ENCODE results near the gene ATG10.

ATG10 gene

DNA sequence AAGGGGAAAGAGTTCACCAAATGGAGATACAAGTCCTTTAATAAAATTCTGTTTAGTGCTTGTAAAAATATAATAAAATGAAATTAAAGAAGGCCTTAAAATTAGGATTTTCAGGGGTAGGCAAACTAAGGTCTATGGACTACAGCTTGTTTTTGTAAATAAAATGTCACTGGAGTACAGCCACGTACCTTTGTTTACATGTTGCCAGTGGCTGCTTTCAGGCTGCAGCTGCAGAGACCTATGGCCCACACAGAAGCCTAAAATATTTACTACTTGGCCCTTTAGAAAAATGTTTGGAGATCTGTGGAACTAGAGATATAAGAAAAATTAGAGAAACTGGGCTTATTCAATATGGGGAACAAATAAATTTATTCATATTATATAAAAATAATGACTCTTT lies 183.5 kb downstream of the ATG10 start:
- Histone ChIP-seq H3K9me3 (ENCODE audit: severe bottlenecking) (no peaks in the 10 kb centered on the region), H3K36me3 (ENCODE audit: low read depth) (no peaks in the 10 kb centered on the region), H3K4me3 (ENCODE audit: severe bottlenecking) (no peak overlapping the region), H3K4me1 (ENCODE audit: insufficient read depth, poor library complexity, severe bottlenecking) (peaks cover 24% of the 10 kb centered on the region), H3K27me3 (ENCODE audit: insufficient read depth, poor library complexity, severe bottlenecking) (no peaks in the 10 kb centered on the region), H3K27ac (ENCODE audit: poor library complexity, severe bottlenecking) (no peak overlapping the region)
- ATAC-seq (ENCODE audit: low read depth): no peak
- no peak for DNase-seq (ENCODE audit: low spot score)
- TF ChIP-seq, protein P1, sequence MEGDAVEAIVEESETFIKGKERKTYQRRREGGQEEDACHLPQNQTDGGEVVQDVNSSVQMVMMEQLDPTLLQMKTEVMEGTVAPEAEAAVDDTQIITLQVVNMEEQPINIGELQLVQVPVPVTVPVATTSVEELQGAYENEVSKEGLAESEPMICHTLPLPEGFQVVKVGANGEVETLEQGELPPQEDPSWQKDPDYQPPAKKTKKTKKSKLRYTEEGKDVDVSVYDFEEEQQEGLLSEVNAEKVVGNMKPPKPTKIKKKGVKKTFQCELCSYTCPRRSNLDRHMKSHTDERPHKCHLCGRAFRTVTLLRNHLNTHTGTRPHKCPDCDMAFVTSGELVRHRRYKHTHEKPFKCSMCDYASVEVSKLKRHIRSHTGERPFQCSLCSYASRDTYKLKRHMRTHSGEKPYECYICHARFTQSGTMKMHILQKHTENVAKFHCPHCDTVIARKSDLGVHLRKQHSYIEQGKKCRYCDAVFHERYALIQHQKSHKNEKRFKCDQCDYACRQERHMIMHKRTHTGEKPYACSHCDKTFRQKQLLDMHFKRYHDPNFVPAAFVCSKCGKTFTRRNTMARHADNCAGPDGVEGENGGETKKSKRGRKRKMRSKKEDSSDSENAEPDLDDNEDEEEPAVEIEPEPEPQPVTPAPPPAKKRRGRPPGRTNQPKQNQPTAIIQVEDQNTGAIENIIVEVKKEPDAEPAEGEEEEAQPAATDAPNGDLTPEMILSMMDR (IDR thresholded peaks at IDR 0.05; ENCODE audit: poor library complexity, severe bottlenecking): no peak

DNA sequence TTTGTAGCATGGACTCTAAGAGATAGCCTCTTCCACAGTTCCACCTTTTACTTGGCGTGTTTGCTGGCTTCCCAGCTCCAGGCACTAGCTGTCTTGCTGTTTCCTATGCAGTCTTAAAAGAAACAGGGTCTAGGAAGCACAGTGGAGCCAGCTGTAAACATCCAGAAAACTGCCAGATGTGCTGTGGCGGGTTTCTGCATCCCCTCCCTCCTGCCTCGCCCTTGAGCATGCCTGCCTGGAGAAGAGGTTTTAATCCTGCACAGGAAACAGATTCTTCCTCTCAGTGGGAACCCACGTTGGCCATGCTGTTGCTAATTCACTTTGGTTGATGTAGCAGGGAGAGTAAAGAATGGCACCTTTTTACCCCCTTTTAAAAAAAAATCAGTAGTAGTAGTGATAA lies 185.1 kb downstream of the ATG10 start:
- no peak overlapping the region for H3K4me3 ChIP-seq (ENCODE audit: severe bottlenecking)
- no peaks in the 10 kb centered on the region for H3K36me3 ChIP-seq (ENCODE audit: low read depth)
- no peaks in the 10 kb centered on the region for H3K27me3 ChIP-seq (ENCODE audit: insufficient read depth, poor library complexity, severe bottlenecking)
- no peaks in the 10 kb centered on the region for H3K9me3 ChIP-seq (ENCODE audit: severe bottlenecking)
- peaks cover 16% of the 10 kb centered on the region for H3K4me1 ChIP-seq (ENCODE audit: insufficient read depth, poor library complexity, severe bottlenecking)
- DNase-seq (ENCODE audit: low spot score) (no peak), ATAC-seq (ENCODE audit: low read depth) (no peak)
- no peak overlapping the region for H3K27ac ChIP-seq (ENCODE audit: poor library complexity, severe bottlenecking)
- TF ChIP-seq, protein P1 (IDR thresholded peaks at IDR 0.05; ENCODE audit: poor library complexity, severe bottlenecking): no peak

DNA sequence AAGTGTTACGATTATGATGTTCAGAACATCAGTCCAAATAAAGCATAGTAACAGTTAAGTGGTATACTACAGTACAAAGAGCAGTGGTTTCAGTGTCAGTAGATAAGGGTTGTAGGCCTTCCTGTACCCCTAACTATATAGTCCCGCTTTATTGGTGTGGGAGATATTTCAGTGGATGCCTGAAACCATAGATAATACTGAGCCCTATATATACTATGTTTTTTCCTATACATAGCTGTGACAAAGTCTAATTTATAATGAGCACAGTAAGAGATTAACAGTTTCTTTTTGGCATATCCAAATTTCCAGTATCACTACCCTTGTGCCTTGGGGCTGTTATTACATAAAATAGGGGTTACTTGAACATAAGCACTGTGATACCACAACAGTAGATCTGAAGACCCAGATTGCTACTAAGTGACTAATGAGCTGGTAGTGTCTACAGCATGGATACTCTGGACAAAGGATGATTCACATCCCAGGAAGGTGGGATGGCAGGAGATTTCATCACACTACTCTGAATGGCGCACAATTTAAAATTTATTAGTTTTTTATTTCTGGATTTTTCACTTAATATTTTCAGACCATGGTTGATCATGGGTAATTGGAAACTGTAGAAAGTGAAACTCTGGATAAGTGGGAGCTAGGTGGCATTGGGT lies 187.1 kb downstream of the ATG10 start:
- Histone ChIP-seq H3K9me3 (ENCODE audit: severe bottlenecking) (no peaks in the 10 kb centered on the region), H3K27ac (ENCODE audit: poor library complexity, severe bottlenecking) (peak overlapping the region; percentile 44), H3K4me1 (ENCODE audit: insufficient read depth, poor library complexity, severe bottlenecking) (peaks cover 24% of the 10 kb centered on the region), H3K4me3 (ENCODE audit: severe bottlenecking) (no peak overlapping the region), H3K36me3 (ENCODE audit: low read depth) (no peaks in the 10 kb centered on the region), H3K27me3 (ENCODE audit: insufficient read depth, poor library complexity, severe bottlenecking) (no peaks in the 10 kb centered on the region)
- TF ChIP-seq, protein P1 (IDR thresholded peaks at IDR 0.05; ENCODE audit: poor library complexity, severe bottlenecking): no peak
- DNase-seq (ENCODE audit: low spot score): no peak
- peak; percentile 100 for ATAC-seq (ENCODE audit: low read depth)

DNA sequence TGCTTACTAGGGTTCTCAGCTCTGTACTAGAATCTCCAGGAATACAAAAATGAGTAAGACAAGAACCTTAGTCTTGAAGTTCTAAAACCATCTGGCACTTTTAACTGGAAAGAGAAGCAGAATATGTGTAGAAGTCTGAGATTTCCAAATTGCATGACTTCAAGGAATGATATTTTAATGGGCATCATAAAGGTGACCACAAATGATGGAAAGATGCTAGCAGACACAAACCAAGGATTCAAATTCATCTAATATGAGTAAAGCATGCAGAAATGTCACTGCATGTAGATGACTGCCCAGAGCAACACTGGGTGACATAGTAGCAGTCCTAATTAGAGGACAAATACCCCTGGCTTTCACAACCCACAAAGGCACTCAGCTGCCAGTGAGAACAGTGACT lies 189.1 kb downstream of the ATG10 start:
- H3K4me1 ChIP-seq (ENCODE audit: insufficient read depth, poor library complexity, severe bottlenecking): peaks cover 44% of the 10 kb centered on the region
- no peak overlapping the region for H3K4me3 ChIP-seq (ENCODE audit: severe bottlenecking)
- DNase-seq (ENCODE audit: low spot score) (no peak), ATAC-seq (ENCODE audit: low read depth) (no peak)
- no peaks in the 10 kb centered on the region for H3K36me3 ChIP-seq (ENCODE audit: low read depth)
- TF ChIP-seq, protein P1 (IDR thresholded peaks at IDR 0.05; ENCODE audit: poor library complexity, severe bottlenecking): no peak
- no peaks in the 10 kb centered on the region for H3K27me3 ChIP-seq (ENCODE audit: insufficient read depth, poor library complexity, severe bottlenecking)
- no peak overlapping the region for H3K27ac ChIP-seq (ENCODE audit: poor library complexity, severe bottlenecking)
- H3K9me3 ChIP-seq (ENCODE audit: severe bottlenecking): no peaks in the 10 kb centered on the region

DNA sequence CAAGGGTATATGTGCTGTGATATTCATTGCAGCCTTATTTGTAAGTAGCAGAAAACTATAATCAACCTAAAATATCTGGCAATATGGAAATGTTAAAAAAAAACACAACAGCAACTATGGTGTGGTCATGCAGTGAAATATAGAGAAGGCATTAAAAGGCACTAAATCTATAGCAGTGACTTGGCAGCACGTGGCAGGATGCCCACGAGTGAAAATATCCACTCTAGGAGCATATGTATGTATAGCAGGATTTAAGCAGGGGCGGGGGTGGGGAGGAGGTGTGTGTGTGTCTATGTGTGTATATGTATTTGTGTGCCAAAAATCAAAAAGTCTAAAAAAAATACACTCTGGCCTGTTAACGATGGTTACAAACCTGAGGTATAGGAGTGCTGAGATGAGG lies 190.8 kb downstream of the ATG10 start:
- DNase-seq (ENCODE audit: low spot score) (no peak), ATAC-seq (ENCODE audit: low read depth) (no peak)
- H3K4me3 ChIP-seq (ENCODE audit: severe bottlenecking): no peak overlapping the region
- H3K27ac ChIP-seq (ENCODE audit: poor library complexity, severe bottlenecking): peak overlapping the region; percentile 77
- TF ChIP-seq, protein P1 (IDR thresholded peaks at IDR 0.05; ENCODE audit: poor library complexity, severe bottlenecking): no peak
- peaks cover 44% of the 10 kb centered on the region for H3K4me1 ChIP-seq (ENCODE audit: insufficient read depth, poor library complexity, severe bottlenecking)
- H3K9me3 ChIP-seq (ENCODE audit: severe bottlenecking): no peaks in the 10 kb centered on the region
- H3K36me3 ChIP-seq (ENCODE audit: low read depth): no peaks in the 10 kb centered on the region
- no peaks in the 10 kb centered on the region for H3K27me3 ChIP-seq (ENCODE audit: insufficient read depth, poor library complexity, severe bottlenecking)

Data from RWPE2 (cell line).